ENCODE data around the gene MAOB.

GRCh38 chrX:43898406-43899035 lies 16.3 kb upstream of the MAOB start:
- TF ChIP-seq GABPA (IDR thresholded peaks at IDR 0.05; ENCODE audit: low read depth) (no peak), SMAD1 (IDR thresholded peaks at IDR 0.05; ENCODE audit: low read depth, partially characterized antibody) (no peak), CTCF (IDR thresholded peaks at IDR 0.05 in 2 of 3, conservative IDR thresholded peaks at IDR 0.05 in 1 of 3; ENCODE audit: control insufficient read depth in 2 of 3, extremely low read depth in 1 of 3, insufficient read depth in 1 of 3, low read depth in 3 of 3, low read length in 3 of 3) (no peak), JUND (IDR thresholded peaks at IDR 0.05; ENCODE audit: low read depth, low read length) (no peak), POLR2AphosphoS5 (IDR thresholded peaks at IDR 0.05; ENCODE audit: low read length) (no peak)
